HG02870 (cell line): ENCODE data around the gene ADCY3.

Experiments
- ATAC-seq: cut with Tn5 transposase; IDR thresholded peaks from one replicate; pipeline ENCODE4 v1.9.1; 2021; ENCODE audit warnings: mild to moderate bottlenecking, moderate library complexity; ENCODE audit not compliant: unreplicated experiment

ADCY3 gene

DNA sequence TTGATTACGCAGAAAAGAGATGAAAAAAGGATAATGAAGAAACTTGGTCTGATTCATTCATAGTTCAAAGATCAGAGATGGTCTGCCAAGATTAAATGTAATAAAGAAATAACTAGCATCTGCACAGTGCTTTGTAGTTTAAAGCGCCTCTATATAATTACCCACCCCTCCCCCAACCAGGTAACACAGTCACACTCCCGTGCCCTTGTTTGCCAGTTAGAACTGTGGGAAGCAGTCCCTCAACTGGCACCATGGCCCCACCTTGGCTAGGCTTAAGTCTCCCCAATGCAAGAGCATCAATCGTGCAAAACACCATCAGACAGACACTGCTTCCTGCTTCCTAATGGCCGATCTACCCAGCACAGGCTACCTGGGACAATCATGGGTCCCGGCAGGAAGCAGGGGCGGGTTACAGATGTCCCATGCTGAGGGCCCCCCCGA, 11.6 kb downstream of the ADCY3 start:
- no peak for ATAC-seq

GRCh38 chr2:24907116-24907515, 12.9 kb downstream of the ADCY3 start:
- no peak for ATAC-seq

DNA sequence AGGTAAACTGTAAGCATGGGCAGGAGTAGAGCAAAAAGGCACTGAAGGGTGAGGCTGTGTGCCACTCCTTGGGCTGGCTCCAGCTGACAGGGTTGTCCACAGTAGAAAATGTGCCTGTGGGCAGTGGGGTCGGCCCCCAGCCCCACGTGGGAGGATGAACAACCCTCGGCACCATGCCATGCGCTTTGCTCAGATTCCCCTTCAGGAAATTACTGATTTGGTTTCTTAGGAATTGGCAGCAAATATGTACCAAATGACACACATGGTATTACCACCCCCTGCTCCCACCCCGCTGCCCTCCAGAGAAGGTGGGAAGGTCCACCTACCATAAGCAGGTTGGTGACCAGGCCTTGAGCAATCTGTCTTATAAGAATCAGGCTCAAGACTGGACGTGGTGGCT, 13.6 kb downstream of the ADCY3 start:
- no peak for ATAC-seq

- no peak for ATAC-seq
Measured at GRCh38 chr2:24903161-24904103, 16.6 kb downstream of the ADCY3 start.

GRCh38 chr2:24899361-24899910, 20.6 kb downstream of the ADCY3 start:
- ATAC-seq: no peak

DNA sequence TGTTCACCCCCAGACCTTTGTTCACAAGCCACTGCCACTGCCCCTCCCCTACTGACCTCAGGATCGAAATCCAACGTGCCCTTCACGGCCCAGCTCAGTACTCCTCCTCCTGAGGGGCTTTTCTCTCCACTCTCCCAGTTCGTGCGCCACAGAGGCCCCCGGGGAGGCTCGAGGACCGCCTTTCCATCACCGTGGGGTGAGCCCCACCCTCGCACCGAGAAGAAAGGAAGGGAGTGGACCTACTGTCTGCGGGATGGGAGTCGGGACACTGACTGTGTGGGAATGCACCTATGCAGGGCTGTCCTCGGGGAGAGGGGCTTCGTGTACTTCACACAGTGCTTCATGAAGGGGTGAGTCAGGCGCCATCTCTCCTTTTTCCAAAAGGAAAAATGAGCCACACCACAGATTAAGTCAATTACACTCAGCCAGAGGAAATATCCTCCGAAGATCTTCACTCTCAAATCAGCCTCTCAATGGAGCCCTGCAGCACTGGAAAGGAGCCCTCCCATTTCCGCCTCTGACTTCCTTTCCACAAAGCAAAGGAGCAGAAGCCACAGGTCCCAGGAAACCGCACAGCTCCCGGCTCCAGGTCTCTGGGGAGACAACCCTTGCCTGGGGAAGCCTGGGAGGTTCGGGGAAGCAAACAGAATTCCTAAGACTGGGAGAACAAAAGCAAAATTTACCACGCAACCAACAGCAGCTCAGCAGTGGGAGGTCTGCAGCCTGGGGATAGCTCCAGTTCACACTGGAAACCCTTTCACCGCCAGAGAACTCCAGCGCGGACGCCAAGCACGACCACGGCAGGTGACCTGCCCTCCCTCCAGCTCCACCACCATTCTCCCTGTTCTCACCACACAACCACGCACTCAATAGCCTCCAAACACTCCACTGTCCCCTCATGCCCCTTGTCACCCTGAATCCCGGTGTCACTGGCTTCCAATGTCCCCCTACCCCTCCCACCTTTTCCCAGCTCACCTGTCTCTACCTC, 21.6 kb downstream of the ADCY3 start:
- ATAC-seq: no peak

- no peak for ATAC-seq
Measured at GRCh38 chr2:24894750-24895149, 25.3 kb downstream of the ADCY3 start.

GRCh38 chr2:24893934-24894333, 26.1 kb downstream of the ADCY3 start:
- ATAC-seq: no peak

DNA sequence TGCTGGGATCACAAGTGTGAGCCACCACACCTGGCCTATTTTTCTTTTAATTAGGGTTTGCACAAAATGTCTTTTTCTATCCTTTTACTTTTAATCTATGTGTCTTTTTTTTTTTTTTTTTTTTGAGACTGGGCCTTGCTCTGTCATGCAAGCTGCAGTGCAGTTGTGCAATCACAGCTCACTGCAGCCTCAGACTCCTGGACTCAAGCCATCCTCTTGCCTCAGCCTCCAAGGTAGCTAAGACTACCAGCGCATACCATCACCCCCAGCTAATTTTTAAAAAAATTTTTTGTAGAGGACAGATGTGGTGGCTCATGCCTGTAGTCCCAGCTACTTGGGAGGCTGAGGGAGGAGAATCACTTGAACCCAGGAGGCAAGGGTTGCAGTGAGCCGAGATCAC, 27.1 kb downstream of the ADCY3 start:
- ATAC-seq: no peak

- ATAC-seq: no peak
Measured at GRCh38 chr2:24891201-24891600, 28.8 kb downstream of the ADCY3 start.

DNA sequence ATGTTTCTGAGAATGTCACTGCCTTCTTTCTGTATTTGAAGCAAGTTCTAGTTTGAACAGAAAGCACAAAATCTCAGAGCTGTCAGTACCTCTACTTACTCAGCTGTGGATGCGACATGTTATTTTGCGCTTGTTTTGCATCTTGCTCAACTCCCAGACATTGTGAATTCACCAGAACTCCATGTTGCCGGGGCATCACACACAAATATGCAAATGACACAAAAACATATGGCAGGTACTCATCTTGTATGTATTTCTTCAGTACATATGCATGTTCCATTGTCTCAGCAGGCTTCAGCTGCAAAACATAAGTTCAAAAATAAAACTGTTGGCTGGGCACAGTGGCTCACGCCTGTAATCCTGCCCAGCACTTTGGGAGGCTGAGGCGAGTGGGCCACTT, 30.8 kb downstream of the ADCY3 start:
- ATAC-seq: no peak

DNA sequence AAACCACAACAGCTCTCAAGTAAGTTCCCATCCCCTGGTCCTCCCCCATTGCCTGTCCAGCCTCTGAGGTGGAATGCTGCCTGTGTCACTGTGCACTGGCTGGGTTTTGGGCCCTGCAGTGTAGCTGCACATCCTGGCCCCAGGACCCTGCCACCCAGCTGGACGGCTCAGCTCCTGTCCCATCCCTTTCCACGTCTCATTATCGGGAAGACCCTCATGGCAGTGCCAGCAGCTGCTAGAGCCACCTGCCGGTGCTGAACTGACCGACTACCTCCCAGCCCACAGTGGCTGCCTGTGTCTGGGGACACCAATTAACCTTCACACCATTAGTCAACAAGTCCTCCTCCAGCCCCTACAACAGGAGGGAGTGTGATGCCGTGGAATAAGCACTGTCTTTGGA, 31.9 kb downstream of the ADCY3 start:
- no peak for ATAC-seq

- no peak for ATAC-seq
Measured at GRCh38 chr2:24887307-24887874, 32.6 kb downstream of the ADCY3 start.

DNA sequence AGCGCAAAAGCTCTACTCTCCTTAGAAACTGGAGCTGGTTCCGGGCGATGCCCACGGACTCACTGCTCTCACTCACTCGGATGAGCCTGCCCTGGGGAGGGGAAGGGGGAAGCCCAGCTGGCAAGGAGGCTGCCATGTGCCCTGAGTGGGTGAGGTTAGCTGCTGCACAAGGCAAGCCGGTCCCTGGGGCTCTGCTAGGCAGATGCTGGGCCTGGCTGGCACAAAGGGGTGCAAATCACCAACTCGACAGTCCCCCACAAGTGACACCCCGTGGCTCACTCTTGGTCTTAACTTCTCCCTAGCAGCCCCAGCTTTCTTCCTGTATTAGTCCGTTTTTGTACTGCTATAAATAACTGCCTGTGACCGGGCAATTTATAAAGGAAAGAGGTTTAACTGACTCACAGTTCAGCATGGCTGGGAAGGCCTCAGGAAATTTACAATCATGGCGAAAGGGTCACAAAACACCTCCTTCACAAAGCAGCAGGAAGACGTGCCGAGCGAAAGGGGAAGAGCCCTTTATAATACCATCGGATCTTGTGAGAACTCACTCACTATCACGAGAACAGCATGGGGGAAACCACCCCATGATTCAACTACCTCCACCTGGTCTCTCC, 33.2 kb downstream of the ADCY3 start:
- no peak for ATAC-seq

GRCh38 chr2:24886126-24886501, 33.9 kb downstream of the ADCY3 start:
- ATAC-seq: no peak

GRCh38 chr2:24885221-24886125, 34.6 kb downstream of the ADCY3 start:
- no peak for ATAC-seq

- no peak for ATAC-seq
Measured at GRCh38 chr2:24883946-24884345, 36.1 kb downstream of the ADCY3 start.

DNA sequence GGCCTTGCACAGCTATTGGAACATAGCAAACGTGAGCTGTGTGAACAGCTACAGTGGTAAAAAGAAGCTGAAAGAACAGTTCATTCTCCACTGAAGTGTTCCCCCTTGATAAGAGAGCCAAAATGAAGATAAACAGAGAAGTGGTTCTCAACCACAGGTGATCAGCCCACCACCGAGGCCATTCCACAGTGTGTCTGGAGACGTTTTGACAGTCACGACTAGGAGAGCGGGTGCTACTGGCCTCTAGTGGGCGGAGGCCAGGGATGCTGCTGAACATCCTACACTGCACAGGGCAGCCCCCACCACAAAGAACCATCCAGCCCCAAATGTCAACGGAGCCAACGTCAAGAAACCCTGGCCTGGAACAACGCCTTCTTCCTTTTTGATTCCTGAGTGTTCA, 38.4 kb downstream of the ADCY3 start:
- ATAC-seq: no peak

- ATAC-seq: no peak
Measured at GRCh38 chr2:24881158-24881557, 38.9 kb downstream of the ADCY3 start.
